AG04449 (cell line): ENCODE results near the gene CCDC116.

ENCODE experiments used
- CTCF ChIA-PET: fragments of 350-600 bp; formaldehyde crosslinking; extraction: SDS; loops from one replicate; lab custom pipeline; 2021; ENCODE audit warnings: antibody characterized with exemption; lab: Yijun Ruan, JAX
- POLR2A ChIA-PET: fragments of 400-600, 350-600 bp; formaldehyde crosslinking; extraction: SDS; loops from one replicate; lab custom pipeline; 2020; ENCODE audit warnings: antibody characterized with exemption, inconsistent platforms; lab: Yijun Ruan, JAX
- DNase-seq: peaks from one replicate; pipeline ENCODE4 v3.0.0-alpha.2; 2010; ENCODE audit warnings: low read depth, low spot score
- H3K4me3 ChIP-seq: 2 replicates; pipeline ENCODE4 v1.5.1; 2011; ENCODE audit warnings: low read depth, mild to moderate bottlenecking, control low read depth, low read length
- CTCF ChIP-seq: IDR thresholded peaks from one replicate; pipeline ENCODE4 v1.5.1; 2011; ENCODE audit warnings: mild to moderate bottlenecking, moderate library complexity, low read length, control low read depth, inconsistent platforms; ENCODE audit not compliant: insufficient read depth; ENCODE audit errors: missing control alignments

The CCDC116 gene

DNA sequence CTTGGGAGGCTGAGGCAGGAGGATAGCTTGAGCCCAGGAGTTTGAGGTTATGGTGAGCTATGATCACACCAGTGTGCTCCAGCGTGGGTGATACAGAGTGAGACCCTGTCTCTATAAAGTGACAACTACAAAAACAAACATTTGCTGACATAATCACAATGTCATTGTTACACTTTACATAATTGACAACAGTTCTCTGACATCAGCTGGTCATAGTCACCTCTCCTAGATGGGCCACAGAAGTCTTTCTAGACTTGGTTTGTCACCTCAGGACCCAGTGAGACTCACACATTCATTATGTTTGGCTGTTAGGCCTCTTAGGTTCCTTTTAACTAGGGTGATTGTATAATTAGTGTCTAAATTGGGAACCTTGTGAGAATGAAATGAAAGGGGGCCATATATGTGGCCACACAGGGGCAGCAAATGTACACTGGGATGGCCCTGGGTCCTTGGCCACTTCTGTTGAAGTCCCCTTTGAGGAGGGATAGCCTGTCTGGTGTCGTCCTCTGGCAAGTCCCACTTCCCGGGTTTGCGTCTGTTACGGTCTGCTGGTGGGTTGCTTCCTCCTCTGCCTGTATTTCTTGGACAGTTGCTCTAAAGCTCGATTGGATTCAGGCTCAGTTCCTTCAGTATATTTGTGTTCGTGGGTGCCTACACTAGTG, 27.4 kb downstream of the CCDC116 start:
- no peak for DNase-seq
- ChIA-PET CTCF (interaction anchor here (1.2 to 1.4 kb wide), 2 partner anchors 17 to 29 kb away, joined by 3 read pairs; no protein-coding TSS in a partner anchor), POLR2A (no interaction called here)
- no peak overlapping the region for H3K4me3 ChIP-seq
- TF ChIP-seq CTCF: no peak

DNA sequence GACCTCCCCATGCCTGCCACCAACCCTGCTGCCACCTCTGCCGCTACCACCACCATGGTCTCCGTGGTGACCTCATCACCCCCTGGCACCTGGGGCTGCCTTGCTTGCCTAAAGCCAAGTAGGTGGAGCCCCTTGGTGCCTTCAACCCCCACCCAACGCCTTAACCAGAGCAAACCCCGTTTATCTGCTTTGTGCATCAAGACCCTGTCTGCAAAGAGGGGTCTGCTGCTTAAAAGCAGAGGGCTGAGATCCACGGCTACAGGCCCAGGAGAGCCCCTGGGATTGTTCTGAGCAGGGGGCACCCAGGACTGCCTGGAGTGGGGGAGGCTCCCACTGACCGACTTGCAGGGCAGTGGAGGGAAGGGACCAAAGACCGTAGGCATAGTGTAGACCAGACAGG, 28.3 kb downstream of the CCDC116 start:
- DNase-seq: no peak
- no peak for TF ChIP-seq CTCF
- CTCF ChIA-PET: interaction anchor here (1.4 kb wide), 1 partner anchor 30 kb away, joined by 3 read pairs; no protein-coding TSS in a partner anchor
- POLR2A ChIA-PET: no interaction called here
- H3K4me3 ChIP-seq: no peak overlapping the region

GRCh38 chr22:21661991-21662390, 29.4 kb downstream of the CCDC116 start:
- H3K4me3 ChIP-seq: no peak overlapping the region
- CTCF ChIA-PET: no interaction called here
- DNase-seq: no peak
- no peak for TF ChIP-seq CTCF
- POLR2A ChIA-PET: no interaction called here

DNA sequence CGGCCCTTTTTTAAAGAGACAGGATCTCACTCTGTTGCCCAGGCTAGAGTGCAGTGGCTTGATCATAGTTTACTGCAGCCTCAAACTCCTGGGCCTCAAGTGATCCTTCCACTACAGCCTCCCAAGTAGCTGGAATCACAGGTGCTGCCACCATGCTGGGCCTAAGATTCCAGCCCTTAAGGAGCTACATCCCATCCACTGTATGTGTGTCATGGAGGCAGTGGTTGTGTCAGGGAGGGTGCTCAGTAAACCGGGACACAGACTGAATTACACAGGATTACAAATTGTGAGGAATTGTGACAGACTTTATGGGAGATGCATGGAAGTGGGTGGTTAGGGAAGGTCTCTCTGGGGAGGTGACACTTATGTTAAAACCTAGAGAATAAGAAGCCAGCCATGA, 31.2 kb downstream of the CCDC116 start:
- TF ChIP-seq CTCF: no peak
- H3K4me3 ChIP-seq: no peak overlapping the region
- no peak for DNase-seq
- CTCF ChIA-PET: interaction anchor here (0.9 to 1.5 kb wide), 2 partner anchors 12 to 17 kb away, joined by 3 to 4 read pairs; no protein-coding TSS in a partner anchor
- POLR2A ChIA-PET: no interaction called here

- no peak for DNase-seq
- no peak for TF ChIP-seq CTCF
- POLR2A ChIA-PET: interaction anchor here (0.9 kb wide), 1 partner anchor 23 kb away, joined by 3 read pairs; the partner anchor contains the start of gene SDF2L1
- peak overlapping the region; percentile 92 for H3K4me3 ChIP-seq
- CTCF ChIA-PET: interaction anchor here (0.9 to 2.1 kb wide), 4 partner anchors 18 to 288 kb away, joined by 3 to 6 read pairs (median 4); partner anchors contain the start of gene PPM1F
Observed at GRCh38 chr22:21665047-21665851, 32.7 kb downstream of the CCDC116 start.

DNA sequence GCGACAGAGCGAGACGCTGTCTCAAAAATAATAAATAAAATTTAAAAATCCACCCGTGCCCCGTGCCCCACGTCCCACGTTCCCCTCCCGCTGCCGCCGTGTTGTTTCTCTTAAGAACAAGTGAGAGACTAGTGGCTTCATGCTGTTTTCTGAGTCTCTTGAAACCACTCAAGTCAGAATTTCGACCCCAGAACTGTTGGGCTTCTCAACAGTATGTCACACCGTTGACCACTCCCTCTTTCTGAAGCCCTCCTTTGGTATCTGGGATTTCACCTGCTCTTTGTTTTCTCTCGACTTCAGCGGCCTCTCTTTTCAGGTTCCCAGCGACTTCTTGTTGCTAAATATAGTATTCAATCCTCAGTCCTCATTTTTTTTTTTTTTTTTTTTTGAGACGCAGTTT, 34.2 kb downstream of the CCDC116 start:
- ChIA-PET POLR2A (no interaction called here), CTCF (interaction anchor here (0.9 kb wide), 1 partner anchor 47 kb away, joined by 3 read pairs; no protein-coding TSS in a partner anchor)
- TF ChIP-seq CTCF: no peak
- H3K4me3 ChIP-seq: peak overlapping the region; percentile 92
- no peak for DNase-seq
